ENCODE data around the gene SAMD4B. TPM values are rescaled to one million over a fixed set of nuclear protein-coding genes. Genes with fewer than 3 reads are reported as not detected.

The SAMD4B gene
- total and polyA plus RNA-seq, 2 experiments from 2014 or later = 104 to 172 TPM

DNA sequence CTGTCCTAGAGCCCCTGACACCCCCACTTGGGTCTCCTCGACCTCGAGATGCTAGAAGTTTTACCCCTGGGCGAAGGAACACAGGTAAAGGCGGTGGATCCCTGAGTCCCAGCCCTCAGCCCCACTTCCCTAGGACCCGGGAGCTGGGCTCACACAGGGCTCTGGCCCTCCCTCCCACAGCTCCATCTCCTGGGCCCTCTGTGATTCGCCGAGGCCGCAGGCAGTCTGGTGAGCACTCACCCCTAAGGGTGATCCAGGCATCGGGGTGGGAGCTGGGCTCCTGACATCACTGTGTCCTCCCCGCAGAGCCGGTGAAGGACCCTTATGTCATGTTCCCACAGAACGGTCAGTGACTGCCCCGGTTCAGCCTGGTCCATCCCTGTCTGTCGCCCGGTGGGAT lies 78.5 kb downstream of the SAMD4B start (continued):
- TF ChIP-seq, protein P1, sequence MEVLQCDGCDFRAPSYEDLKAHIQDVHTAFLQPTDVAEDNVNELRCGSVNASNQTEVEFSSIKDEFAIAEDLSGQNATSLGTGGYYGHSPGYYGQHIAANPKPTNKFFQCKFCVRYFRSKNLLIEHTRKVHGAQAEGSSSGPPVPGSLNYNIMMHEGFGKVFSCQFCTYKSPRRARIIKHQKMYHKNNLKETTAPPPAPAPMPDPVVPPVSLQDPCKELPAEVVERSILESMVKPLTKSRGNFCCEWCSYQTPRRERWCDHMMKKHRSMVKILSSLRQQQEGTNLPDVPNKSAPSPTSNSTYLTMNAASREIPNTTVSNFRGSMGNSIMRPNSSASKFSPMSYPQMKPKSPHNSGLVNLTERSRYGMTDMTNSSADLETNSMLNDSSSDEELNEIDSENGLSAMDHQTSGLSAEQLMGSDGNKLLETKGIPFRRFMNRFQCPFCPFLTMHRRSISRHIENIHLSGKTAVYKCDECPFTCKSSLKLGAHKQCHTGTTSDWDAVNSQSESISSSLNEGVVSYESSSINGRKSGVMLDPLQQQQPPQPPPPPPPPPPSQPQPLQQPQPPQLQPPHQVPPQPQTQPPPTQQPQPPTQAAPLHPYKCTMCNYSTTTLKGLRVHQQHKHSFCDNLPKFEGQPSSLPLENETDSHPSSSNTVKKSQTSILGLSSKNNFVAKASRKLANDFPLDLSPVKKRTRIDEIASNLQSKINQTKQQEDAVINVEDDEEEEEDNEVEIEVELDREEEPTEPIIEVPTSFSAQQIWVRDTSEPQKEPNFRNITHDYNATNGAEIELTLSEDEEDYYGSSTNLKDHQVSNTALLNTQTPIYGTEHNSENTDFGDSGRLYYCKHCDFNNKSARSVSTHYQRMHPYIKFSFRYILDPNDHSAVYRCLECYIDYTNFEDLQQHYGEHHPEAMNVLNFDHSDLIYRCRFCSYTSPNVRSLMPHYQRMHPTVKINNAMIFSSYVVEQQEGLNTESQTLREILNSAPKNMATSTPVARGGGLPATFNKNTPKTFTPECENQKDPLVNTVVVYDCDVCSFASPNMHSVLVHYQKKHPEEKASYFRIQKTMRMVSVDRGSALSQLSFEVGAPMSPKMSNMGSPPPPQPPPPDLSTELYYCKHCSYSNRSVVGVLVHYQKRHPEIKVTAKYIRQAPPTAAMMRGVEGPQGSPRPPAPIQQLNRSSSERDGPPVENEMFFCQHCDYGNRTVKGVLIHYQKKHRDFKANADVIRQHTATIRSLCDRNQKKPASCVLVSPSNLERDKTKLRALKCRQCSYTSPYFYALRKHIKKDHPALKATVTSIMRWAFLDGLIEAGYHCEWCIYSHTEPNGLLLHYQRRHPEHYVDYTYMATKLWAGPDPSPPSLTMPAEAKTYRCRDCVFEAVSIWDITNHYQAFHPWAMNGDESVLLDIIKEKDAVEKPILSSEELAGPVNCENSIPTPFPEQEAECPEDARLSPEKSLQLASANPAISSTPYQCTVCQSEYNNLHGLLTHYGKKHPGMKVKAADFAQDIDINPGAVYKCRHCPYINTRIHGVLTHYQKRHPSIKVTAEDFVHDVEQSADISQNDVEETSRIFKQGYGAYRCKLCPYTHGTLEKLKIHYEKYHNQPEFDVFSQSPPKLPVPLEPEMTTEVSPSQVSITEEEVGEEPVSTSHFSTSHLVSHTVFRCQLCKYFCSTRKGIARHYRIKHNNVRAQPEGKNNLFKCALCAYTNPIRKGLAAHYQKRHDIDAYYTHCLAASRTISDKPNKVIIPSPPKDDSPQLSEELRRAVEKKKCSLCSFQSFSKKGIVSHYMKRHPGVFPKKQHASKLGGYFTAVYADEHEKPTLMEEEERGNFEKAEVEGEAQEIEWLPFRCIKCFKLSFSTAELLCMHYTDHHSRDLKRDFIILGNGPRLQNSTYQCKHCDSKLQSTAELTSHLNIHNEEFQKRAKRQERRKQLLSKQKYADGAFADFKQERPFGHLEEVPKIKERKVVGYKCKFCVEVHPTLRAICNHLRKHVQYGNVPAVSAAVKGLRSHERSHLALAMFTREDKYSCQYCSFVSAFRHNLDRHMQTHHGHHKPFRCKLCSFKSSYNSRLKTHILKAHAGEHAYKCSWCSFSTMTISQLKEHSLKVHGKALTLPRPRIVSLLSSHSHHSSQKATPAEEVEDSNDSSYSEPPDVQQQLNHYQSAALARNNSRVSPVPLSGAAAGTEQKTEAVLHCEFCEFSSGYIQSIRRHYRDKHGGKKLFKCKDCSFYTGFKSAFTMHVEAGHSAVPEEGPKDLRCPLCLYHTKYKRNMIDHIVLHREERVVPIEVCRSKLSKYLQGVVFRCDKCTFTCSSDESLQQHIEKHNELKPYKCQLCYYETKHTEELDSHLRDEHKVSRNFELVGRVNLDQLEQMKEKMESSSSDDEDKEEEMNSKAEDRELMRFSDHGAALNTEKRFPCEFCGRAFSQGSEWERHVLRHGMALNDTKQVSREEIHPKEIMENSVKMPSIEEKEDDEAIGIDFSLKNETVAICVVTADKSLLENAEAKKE (CRISPR knock-in tag; IDR thresholded peaks at IDR 0.05) = no peak
- no peak for TF ChIP-seq ZNF114 (CRISPR knock-in tag; IDR thresholded peaks at IDR 0.05)
- no peak for TF ChIP-seq JUNB (IDR thresholded peaks at IDR 0.05; ENCODE audit: unreplicated experiment)
- no peak for TF ChIP-seq CREB1 (CRISPR knock-in tag; IDR thresholded peaks at IDR 0.05; ENCODE audit: low read depth)
- no peak for TF ChIP-seq STAT1 (IDR thresholded peaks at IDR 0.05; ENCODE audit: unreplicated experiment)
- TF ChIP-seq EZH2phosphoT487 (IDR thresholded peaks at IDR 0.05; ENCODE audit: unreplicated experiment) = no peak

DNA sequence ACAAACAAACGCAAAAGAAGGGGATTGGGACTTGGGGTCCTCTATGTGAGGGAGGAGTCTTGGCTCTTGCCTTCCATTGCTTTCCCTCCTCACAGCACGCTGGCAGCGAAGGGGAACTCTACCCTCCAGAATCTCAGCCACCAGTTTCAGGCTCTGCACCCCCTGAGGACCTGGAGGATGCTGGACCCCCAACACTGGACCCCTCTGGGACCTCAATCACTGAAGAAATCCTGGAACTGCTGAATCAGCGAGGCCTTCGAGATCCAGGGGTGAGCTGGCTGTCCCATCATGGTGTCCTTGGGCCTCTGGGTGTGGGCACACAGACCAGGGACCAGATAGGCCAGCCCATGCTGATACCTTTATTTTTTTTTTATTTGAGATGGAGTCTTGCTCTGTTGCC lies 79.8 kb downstream of the SAMD4B start:
- DNase-seq (ENCODE audit: low spot score) (no peak), ATAC-seq (no peak)
- H3K27ac ChIP-seq (ENCODE audit: low read depth) = no peak overlapping the region
- H4K20me1 ChIP-seq (replicated peaks; ENCODE audit: insufficient read depth) = no peaks in the 10 kb centered on the region; the same call in 1 of the 2 replicates
- H3K9me3 Mint-ChIP-seq = no peaks in the 10 kb centered on the region; the same call in 2 of the 3 replicates
- no peak overlapping the region for H3K27ac Mint-ChIP-seq
- no peaks in the 10 kb centered on the region for H3K27me3 ChIP-seq (ENCODE audit: insufficient read depth)
- no peak overlapping the region for H2AFZ ChIP-seq
- H3K36me3 Mint-ChIP-seq (ENCODE audit: low read depth) = peaks cover 78% of the 10 kb centered on the region
- no peaks in the 10 kb centered on the region; the same call in 1 of the 2 replicates for H3K4me1 ChIP-seq (ENCODE audit: insufficient read depth)
- H3K79me2 ChIP-seq (replicated peaks; ENCODE audit: insufficient read depth) = no peaks in the 10 kb centered on the region
- H3K4me3 ChIP-seq = no peak overlapping the region
- no peak for TF ChIP-seq EZH2 (IDR thresholded peaks at IDR 0.05; ENCODE audit: low read depth, unreplicated experiment)
- no peak for TF ChIP-seq STAT1 (IDR thresholded peaks at IDR 0.05; ENCODE audit: unreplicated experiment)
- peaks cover 3% of the 10 kb centered on the region; the same call in 1 of the 2 replicates for H3F3A ChIP-seq (replicated peaks; ENCODE audit: low read depth)
- no peaks in the 10 kb centered on the region for H3K9me2 ChIP-seq (ENCODE audit: insufficient read depth)
- H3K36me3 ChIP-seq (ENCODE audit: insufficient read depth) = peaks cover 11% of the 10 kb centered on the region; the same call in 1 of the 2 replicates
- no peak overlapping the region for H3K4me2 ChIP-seq
- H3K4me1 Mint-ChIP-seq = peaks cover 10% of the 10 kb centered on the region
- H3K4me3 Mint-ChIP-seq = no peak overlapping the region
- H3K27me3 Mint-ChIP-seq (ENCODE audit: insufficient read depth, low read depth, poor library complexity) = peaks cover 10% of the 10 kb centered on the region

All from GM23338 (cell line).